Measurements from ENCODE around the gene TMEM258.

TMEM258 gene

DNA sequence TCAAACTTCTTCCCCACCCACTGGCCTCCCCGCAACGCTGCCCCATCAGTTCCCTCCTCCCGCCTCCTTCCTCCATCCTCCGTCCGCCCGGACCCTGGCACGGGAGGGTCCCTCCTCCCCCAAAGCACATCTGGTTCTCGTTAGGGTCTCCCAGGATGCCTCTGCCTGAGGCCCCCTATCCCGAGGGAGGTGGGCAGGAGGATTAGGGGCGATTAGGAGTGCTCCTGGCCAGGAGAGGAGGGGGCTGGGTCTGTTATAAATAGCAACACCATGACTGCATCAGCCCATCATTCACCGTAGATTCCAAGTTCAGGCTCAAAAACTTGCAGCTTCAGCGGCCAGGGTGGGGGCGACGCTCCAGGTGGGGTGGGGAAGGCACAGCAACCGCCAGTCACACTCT, 29.6 kb downstream of the TMEM258 start:
- no peak for DNase-seq (ENCODE audit: extremely low spot score)
- CTCF ChIA-PET = no interaction called here
- POLR2A ChIA-PET = no interaction called here
- TF ChIP-seq FOXA1 (IDR thresholded peaks at IDR 0.05) (no peak), CTBP1 (IDR thresholded peaks at IDR 0.05; ENCODE audit: borderline replicate concordance) (no peak), FOXK2 (IDR thresholded peaks at IDR 0.05) (no peak), L3MBTL2 (conservative IDR thresholded peaks at IDR 0.05) (no peak), ZNF384 (IDR thresholded peaks at IDR 0.05) (no peak), FOXM1 (IDR thresholded peaks at IDR 0.05; ENCODE audit: borderline replicate concordance) (no peak), BHLHE40 (IDR thresholded peaks at IDR 0.05; ENCODE audit: borderline replicate concordance) (no peak), NFRKB (IDR thresholded peaks at IDR 0.05) (no peak), ARNT (IDR thresholded peaks at IDR 0.05) (no peak), ELF4 (IDR thresholded peaks at IDR 0.05) (no peak), SP1 (IDR thresholded peaks at IDR 0.05) (no peak), HDGF (IDR thresholded peaks at IDR 0.05; ENCODE audit: borderline replicate concordance) (no peak), SUZ12 (IDR thresholded peaks at IDR 0.05) (no peak), TARDBP (IDR thresholded peaks at IDR 0.05) (no peak), LEF1 (IDR thresholded peaks at IDR 0.05; ENCODE audit: borderline replicate concordance) (no peak)
- TF ChIP-seq, protein P1, sequence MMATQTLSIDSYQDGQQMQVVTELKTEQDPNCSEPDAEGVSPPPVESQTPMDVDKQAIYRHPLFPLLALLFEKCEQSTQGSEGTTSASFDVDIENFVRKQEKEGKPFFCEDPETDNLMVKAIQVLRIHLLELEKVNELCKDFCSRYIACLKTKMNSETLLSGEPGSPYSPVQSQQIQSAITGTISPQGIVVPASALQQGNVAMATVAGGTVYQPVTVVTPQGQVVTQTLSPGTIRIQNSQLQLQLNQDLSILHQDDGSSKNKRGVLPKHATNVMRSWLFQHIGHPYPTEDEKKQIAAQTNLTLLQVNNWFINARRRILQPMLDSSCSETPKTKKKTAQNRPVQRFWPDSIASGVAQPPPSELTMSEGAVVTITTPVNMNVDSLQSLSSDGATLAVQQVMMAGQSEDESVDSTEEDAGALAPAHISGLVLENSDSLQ (IDR thresholded peaks at IDR 0.05) = no peak

GRCh38 chr11:61762223-61762615, 30.2 kb downstream of the TMEM258 start:
- TF ChIP-seq FOXA1 (IDR thresholded peaks at IDR 0.05) (no peak), HDGF (IDR thresholded peaks at IDR 0.05; ENCODE audit: borderline replicate concordance) (no peak), SP1 (IDR thresholded peaks at IDR 0.05) (no peak), BHLHE40 (IDR thresholded peaks at IDR 0.05; ENCODE audit: borderline replicate concordance) (no peak), NFRKB (IDR thresholded peaks at IDR 0.05) (no peak), ARNT (IDR thresholded peaks at IDR 0.05) (no peak), FOXK2 (IDR thresholded peaks at IDR 0.05) (no peak), ZNF384 (IDR thresholded peaks at IDR 0.05) (no peak), ELF4 (IDR thresholded peaks at IDR 0.05) (no peak), FOXM1 (IDR thresholded peaks at IDR 0.05; ENCODE audit: borderline replicate concordance) (no peak), SUZ12 (IDR thresholded peaks at IDR 0.05) (no peak), L3MBTL2 (conservative IDR thresholded peaks at IDR 0.05) (no peak), TARDBP (IDR thresholded peaks at IDR 0.05) (no peak), LEF1 (IDR thresholded peaks at IDR 0.05; ENCODE audit: borderline replicate concordance) (no peak), CTBP1 (IDR thresholded peaks at IDR 0.05; ENCODE audit: borderline replicate concordance) (no peak)
- TF ChIP-seq, protein P1 (IDR thresholded peaks at IDR 0.05) = no peak
- ChIA-PET POLR2A (interaction anchor here (1.0 kb wide), 1 partner anchor 31 kb away, joined by 3 read pairs; the partner anchor contains the start of genes FEN1 and TMEM258), CTCF (interaction anchor here (1.1 kb wide), 1 partner anchor 15 kb away, joined by 3 read pairs; no protein-coding TSS in a partner anchor)
- no peak for DNase-seq (ENCODE audit: extremely low spot score)

DNA sequence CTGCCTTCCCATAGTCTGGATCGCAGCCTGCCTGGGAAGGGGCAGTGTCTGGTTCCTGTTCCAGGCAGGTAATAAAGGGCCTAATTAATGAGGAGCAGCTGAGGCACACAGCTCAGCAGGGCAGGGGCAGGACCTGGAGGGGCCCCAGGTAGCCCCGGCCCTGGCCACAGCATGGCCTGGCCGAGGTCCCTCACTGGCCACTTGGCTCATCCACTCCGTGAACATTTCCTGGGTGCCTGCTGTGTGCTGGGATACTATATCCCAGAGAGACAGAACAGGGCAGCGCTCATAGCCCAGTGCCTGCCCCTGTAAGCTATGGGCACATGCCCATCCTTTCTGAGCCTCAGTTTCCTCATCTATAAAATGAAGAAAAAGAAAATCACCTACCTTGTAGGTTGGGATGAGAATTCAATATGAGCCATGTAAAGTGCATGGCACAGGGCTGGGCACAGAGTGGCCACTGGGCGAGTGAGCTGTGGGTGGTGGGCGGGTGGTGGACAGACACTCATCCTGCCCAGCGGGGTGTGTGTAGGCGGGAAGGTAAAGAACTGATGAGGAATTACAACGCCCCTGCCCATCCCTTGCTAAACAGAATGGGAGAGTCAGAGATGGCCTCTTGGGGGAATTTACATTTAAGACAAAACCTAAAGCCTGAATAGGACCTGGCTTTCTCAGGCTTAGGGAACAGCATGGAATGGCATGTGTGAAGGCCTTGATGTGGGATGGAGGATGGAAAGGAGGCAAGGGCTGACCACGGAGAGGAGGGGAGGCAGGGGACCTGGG, 30.8 kb downstream of the TMEM258 start:
- TF ChIP-seq BHLHE40 (IDR thresholded peaks at IDR 0.05; ENCODE audit: borderline replicate concordance) (no peak), SUZ12 (IDR thresholded peaks at IDR 0.05) (no peak), ELF4 (IDR thresholded peaks at IDR 0.05) (no peak), HDGF (IDR thresholded peaks at IDR 0.05; ENCODE audit: borderline replicate concordance) (no peak), ARNT (IDR thresholded peaks at IDR 0.05) (no peak), SP1 (IDR thresholded peaks at IDR 0.05) (no peak), CTBP1 (IDR thresholded peaks at IDR 0.05; ENCODE audit: borderline replicate concordance) (no peak), NFRKB (IDR thresholded peaks at IDR 0.05) (no peak)
- TF ChIP-seq, protein P1 (IDR thresholded peaks at IDR 0.05) = no peak
- POLR2A ChIA-PET = interaction anchor here (1.0 kb wide), 1 partner anchor 31 kb away, joined by 3 read pairs; the partner anchor contains the start of genes FEN1 and TMEM258
- CTCF ChIA-PET = interaction anchor here (1.1 kb wide), 1 partner anchor 14 kb away, joined by 3 read pairs; no protein-coding TSS in a partner anchor
- DNase-seq (ENCODE audit: extremely low spot score) = no peak

DNA sequence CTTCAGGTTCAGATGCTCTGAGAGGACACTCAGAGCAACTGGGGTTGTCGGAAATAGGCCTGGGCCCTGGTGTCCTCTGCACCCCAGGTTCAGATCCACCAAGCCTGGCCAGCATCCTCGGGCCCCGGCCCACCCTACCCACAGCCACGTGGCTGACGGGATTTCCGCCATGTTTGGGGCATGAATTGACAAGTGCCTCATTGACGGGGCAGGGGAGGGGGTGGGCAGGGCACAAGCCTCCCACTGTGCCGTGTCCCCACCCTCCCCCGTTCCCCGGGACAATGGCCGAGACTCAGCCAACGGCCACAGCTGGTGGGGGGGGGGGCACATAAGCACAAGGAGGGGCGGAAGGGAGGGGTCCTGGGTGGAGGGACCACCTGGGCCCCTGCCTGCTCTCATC, 31.5 kb downstream of the TMEM258 start:
- ChIA-PET CTCF (interaction anchor here (1.1 kb wide), 1 partner anchor 13 kb away, joined by 3 read pairs; no protein-coding TSS in a partner anchor), POLR2A (interaction anchor here (1.0 kb wide), 1 partner anchor 32 kb away, joined by 3 read pairs; the partner anchor contains the start of genes FEN1 and TMEM258)
- DNase-seq (ENCODE audit: extremely low spot score) = no peak
- TF ChIP-seq ZNF384 (IDR thresholded peaks at IDR 0.05) (no peak), SP1 (IDR thresholded peaks at IDR 0.05) (no peak), ELF4 (IDR thresholded peaks at IDR 0.05) (no peak), BHLHE40 (IDR thresholded peaks at IDR 0.05; ENCODE audit: borderline replicate concordance) (no peak), HDGF (IDR thresholded peaks at IDR 0.05; ENCODE audit: borderline replicate concordance) (no peak), ARNT (IDR thresholded peaks at IDR 0.05) (no peak), LEF1 (IDR thresholded peaks at IDR 0.05; ENCODE audit: borderline replicate concordance) (no peak), TARDBP (IDR thresholded peaks at IDR 0.05) (no peak), SUZ12 (IDR thresholded peaks at IDR 0.05) (no peak), L3MBTL2 (conservative IDR thresholded peaks at IDR 0.05) (no peak), CTBP1 (IDR thresholded peaks at IDR 0.05; ENCODE audit: borderline replicate concordance) (no peak), FOXM1 (IDR thresholded peaks at IDR 0.05; ENCODE audit: borderline replicate concordance) (no peak), NFRKB (IDR thresholded peaks at IDR 0.05) (no peak), FOXA1 (IDR thresholded peaks at IDR 0.05) (no peak), FOXK2 (IDR thresholded peaks at IDR 0.05) (no peak)
- TF ChIP-seq, protein P1 (IDR thresholded peaks at IDR 0.05) = no peak

All from HEK293T (cell line).